Testis (tissue), 2 donors: ENCODE measurements around the gene PPP6C.

ENCODE experiments used
- POLR2A ChIP-seq: fragments of 450-650 bp; IDR thresholded peaks from one replicate; pipeline ENCODE4 v1.6.1; 2017; ENCODE audit warnings: antibody characterized with exemption, mild to moderate bottlenecking, moderate library complexity
- TF ChIP-seq, protein P1 (sequence below), 3 experiments: fragments of 450-650 bp in 2 of 3; fragments of 200-600 bp in 1 of 3; sonication (generic) in 1 of 3; IDR thresholded peaks; one replicate each; pipeline ENCODE4 v1.5.1; 2016 to 2019; ENCODE audit warnings: antibody characterized with exemption in 3 of 3, mild to moderate bottlenecking in 2 of 3, moderate library complexity in 1 of 3

DNA sequence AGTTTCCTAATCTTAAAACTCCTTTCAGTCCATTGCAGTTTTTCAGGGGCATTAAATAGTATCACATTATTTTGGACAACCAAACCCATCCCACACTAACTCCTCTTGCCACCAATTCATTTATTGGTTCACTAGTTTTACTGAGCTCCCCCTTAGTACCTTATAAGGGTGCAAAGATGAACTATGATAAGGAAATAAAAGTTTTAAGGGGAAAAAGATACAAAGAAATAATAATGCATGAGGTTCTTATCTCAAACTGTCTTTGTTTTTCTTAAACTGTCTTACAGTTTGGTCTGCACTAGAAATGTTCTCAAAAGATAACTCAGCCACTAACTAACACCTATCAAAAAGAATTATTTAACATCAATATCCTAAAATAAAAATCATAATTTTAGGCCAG is 54.6 kb downstream of the PPP6C start:
- TF ChIP-seq, protein P1, sequence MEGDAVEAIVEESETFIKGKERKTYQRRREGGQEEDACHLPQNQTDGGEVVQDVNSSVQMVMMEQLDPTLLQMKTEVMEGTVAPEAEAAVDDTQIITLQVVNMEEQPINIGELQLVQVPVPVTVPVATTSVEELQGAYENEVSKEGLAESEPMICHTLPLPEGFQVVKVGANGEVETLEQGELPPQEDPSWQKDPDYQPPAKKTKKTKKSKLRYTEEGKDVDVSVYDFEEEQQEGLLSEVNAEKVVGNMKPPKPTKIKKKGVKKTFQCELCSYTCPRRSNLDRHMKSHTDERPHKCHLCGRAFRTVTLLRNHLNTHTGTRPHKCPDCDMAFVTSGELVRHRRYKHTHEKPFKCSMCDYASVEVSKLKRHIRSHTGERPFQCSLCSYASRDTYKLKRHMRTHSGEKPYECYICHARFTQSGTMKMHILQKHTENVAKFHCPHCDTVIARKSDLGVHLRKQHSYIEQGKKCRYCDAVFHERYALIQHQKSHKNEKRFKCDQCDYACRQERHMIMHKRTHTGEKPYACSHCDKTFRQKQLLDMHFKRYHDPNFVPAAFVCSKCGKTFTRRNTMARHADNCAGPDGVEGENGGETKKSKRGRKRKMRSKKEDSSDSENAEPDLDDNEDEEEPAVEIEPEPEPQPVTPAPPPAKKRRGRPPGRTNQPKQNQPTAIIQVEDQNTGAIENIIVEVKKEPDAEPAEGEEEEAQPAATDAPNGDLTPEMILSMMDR (IDR thresholded peaks at IDR 0.05): no peak
- TF ChIP-seq POLR2A: no peak
